GM18873 (cell line): ENCODE results near the gene HLCS.

Source experiments
- ATAC-seq: cut with Tn5 transposase; IDR thresholded peaks from one replicate; pipeline ENCODE4 v1.9.1; 2021; ENCODE audit warnings: mild to moderate bottlenecking, moderate library complexity, moderate number of reproducible peaks; ENCODE audit not compliant: unreplicated experiment, low FRiP score

Gene HLCS

DNA sequence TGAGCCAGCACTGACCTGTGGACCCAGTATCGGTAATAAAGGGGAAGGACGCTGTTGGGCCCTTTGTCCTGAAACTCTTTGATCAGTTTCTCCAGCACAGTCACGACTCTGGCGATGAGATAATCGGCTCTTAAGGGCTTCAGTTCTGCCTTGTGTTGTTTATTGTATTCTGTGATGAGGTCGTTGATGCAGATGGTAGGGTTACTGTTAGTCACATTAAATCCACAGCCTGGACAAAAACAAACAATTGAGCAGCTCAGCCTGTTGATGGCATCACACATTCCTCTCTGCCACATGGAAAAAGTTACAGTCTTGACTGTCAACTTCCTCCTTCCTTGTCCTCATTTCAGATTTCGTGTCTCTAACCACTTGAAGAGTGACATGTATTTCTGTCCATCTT lies 209.9 kb downstream of the HLCS start:
- ATAC-seq = no peak

DNA sequence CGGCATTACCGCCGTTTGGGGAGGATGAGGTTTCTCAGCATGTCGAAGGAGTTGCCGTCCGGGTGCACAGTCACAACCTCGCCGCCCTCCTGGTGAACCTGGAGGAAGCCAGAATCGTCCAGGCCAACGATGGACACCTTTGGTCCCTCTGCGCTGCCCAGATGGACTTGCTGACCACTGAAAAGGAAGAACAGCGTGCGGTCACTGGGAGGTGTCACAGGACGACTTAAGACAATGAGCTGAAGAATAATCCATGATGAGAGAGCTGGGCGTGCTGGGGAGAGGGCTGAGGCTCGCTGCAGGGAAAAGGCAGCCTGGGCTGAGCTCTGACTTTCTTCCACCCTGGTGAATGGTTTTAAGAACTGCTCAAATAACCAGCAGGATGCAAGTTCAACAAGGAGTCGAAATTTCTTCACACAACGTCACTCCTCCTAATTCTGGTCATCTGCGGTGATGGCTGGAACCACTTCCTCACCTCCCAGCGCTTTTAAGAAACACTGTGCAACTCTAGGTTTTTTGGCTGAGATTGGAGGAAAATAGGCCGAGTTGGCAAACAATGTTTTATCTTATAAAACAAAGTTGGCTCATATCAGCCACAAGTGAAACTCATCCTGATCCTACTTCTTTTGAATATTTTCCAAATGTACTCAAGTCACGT lies 212.1 kb downstream of the HLCS start:
- no peak for ATAC-seq

DNA sequence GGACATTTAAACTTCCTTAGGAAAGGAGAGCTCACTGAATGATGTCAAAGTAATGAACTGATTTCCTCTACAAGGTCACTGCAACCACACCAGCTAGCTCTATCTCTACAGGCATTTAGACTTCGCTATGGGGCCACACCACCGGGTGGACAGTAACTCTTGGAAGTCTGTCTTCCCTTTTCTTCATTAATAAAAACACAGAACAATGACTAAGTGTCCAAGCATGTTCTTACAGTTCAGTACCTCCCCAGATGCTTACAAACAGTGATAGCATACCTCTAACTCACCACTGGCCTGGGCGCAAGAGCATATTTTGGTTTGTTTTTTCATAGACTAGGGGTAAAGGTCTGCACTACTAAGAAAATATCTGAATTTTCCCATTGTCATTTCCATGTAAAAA lies 212.9 kb downstream of the HLCS start:
- ATAC-seq = no peak

DNA sequence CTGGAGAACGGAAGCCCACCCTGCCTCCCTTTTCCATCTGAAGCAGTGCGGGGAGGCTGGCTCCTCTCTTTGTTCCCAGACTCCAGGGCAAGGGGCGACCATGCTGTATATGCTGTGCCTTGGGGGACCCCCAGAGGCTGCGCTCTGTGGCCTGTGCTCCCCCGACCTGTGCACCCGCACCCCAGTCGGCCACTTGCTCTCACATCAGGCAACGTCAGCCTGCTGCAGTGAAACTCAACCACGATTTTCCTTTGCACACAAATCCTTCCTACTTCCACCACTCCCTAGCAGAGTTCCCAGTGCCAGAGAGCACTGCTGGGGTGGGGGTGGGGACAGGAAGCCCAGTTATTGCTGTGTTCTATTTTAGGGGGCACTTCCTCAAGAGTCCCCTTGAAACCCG lies 215.1 kb downstream of the HLCS start:
- no peak for ATAC-seq

DNA sequence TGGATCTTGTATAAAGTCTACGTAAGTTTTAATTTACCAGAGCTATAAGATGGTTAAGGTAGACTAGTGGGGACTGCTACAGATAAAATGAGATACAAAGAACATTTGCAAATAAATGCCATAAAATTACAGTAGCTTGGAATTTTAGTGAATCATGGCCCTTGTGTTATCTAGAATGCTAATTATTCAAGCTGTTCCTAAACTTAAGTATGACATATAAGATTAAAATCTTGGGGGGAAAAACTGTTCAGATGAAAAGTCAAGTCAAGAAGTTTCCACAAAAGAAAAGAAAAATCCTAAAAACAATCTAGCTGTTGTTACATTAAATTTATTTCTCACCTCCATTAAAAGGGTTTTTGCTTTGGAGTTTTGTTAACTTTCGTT lies 215.9 kb downstream of the HLCS start:
- ATAC-seq = no peak

DNA sequence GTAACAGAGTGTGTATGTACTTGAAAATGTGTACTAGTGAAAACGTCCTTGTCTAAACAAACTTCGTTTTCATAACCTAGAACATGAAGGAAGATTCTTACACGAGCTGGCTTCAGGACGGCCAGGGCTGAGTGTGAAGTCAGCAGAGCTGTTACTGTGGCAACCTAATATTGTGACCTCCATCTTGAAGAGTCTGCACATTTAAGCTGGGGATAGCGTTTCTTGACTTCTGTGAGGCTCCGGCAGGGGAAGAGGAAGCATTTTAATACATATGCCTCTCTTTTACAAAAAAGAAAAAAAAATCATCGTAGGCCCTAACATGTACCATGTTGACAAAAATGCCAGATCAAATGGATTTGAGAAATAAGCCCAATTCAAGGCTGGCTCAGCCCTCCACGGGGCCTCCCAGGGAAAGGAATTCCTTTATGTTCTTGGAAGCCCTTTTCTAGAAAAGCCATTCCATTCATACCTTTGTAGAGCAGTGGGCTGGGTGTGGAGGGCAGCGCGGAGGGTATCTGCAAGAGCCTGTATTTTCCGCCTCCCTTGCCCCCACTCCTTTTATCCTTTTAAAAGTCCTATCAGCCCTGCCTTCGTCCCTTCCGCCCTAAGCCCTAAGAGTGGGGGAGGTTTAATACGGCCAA lies 216.4 kb downstream of the HLCS start:
- ATAC-seq = no peak

DNA sequence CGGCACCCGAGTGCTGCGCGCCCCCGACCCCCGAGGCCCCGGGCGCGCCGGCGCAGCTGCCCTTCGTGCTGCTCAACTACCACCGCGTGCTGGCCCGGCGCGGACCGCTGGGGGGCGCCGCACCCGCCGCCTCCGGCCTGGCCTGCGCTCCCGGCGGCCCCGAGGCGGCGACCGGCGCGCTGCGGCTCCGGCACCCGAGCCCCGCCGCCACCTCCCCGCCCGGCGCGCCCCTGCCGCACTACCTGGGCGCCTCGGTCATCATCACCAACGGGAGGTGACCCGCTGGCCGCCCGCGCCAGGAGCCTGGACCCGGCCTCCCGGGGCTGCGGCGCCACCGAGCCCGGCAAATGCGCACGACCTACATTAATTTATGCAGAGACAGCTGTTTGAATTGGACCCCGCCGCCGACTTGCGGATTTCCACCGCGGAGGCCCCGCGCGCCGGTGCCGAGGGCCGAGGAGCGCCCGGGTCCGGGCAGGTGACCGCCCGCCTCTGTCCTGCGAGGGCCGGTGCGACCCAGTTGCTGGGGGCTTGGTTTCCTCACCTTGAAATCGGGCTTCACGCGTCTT lies 218.6 kb downstream of the HLCS start:
- no peak for ATAC-seq

DNA sequence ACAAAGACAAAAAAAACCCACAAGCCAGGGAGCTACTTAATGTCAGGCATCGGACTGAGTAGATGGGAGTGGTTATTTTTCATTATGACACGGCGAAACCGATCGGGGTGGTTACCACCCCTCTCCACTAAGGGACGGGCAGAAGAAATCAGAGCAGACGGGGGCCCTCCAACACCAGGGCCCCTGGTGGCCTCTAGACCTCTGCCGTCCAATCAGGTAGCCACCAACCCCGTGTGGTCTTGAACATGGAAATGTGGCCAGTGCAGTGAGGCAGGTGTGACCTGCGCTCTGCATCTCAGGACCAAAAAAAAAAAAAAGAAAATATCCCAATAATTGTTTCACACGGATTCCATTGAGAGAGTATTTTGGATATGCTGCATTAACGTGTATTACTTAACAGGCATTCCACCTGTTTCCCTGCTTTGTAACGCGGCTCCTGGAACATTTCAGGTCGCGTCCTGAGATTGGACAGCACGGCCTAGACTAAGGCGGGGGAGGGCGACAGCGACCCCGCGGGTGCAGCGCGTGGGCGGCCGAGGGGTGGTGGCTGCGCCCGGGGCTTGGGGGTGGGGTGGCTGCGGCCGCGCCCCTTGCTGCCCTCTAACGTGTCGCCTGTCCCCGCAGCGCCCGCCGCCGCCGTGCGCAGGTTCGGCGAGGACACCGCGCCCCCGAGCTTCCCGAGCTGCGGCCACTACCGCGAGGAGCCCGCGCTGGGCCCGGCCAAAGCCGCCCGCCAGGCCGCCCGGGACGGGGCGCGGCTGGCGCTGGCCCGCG lies 219.2 kb downstream of the HLCS start:
- ATAC-seq = no peak

DNA sequence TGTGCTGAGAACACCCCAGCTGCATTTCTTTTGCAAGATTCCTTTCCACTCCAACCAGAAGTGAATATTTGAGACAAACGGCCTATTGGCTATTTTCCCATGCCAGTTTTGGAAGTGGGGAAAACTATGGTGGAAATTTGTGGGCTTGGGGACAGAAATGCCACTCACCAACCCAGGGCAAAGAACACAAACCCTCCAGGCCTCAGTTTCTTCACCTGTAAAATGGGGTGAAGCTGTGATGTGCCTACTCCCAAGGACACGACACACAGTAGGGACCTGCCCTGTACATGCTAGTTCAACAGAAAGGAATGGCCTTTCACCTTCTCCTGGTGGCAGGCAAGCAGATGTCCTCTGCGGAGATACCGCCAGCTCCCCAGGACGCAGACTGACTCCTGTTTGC lies 221.0 kb downstream of the HLCS start:
- ATAC-seq = no peak

DNA sequence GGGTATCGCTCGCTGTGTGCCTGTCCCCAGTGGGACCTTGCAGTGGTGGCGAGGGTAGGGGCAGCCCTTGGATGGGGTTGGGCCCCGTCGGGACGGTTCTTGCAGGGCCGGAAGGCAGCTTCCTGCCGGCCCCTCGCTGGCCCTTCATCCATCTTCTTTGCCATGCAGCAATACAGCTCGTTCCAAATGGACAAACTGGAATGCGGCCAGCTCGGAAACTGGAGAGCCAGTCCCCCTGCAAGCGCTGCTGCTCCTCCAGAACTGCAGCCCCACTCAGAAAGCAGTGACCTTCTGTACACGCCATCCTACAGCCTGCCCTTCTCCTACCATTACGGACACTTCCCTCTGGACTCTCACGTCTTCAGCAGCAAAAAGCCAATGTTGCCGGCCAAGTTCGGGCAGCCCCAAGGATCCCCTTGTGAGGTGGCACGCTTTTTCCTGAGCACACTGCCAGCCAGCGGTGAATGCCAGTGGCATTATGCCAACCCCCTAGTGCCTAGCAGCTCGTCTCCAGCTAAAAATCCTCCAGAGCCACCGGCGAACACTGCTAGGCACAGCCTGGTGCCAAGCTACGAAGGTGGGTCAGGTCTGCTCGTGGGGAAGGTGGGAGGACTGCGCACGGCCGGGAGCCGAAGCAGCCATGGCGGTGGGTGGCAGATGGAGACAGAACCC lies 221.8 kb downstream of the HLCS start:
- no peak for ATAC-seq

DNA sequence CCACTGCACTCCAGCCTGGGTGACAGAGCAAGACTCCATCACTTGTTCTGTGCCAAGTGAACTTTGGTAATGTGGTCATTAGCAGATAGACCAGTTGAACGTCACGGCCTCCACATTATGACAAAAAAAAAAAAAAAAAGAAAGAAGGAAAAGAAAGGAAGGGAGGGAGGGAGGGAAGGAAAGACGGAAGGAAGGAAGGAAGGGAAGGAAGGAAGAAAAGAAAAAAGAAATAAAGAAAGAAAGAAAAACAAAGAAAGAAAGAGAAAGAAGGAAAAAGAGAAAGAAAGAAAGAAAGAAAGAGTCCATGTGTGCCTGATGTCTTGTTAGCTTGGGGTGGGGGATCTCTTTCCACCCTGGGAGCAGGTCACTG lies 222.3 kb downstream of the HLCS start:
- ATAC-seq = no peak

DNA sequence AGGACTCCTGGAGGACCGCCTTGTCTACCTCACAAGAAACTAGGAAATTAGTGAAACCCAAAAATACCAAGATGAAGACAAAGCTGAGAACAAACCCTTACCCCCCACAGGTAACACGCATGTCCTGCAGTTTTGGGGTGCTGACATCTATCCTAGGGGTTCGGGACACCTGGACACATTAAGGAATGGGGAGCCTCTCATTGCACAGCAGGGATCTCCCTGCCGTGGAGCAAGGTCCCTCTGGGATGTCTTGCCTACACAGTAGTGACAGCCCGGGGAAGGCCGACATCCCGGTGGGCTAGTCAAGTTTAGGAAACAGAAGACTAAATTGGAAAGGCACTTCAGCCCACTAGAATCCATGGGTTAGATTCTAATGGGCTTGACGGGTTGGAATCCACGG lies 223.0 kb downstream of the HLCS start:
- ATAC-seq = no peak

DNA sequence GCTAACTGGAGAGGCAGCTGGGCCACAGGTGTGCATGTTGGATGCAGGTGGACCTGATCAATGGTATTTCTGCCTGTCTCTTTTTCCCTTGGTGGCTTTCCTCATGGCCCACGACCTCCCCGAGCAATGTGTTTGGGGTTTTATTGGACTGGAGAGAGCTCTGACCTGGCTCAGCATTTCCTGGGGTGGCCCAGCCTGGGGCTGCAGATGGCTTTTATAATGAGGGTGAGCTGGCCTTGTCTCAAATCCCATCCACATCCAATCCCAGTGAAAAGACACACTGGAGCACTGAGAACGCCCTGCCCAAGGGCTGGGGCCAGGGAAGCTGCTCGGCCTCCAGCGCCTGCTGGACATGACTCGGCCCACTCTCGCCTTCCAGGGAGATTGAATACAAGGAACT lies 223.5 kb downstream of the HLCS start:
- ATAC-seq = no peak

DNA sequence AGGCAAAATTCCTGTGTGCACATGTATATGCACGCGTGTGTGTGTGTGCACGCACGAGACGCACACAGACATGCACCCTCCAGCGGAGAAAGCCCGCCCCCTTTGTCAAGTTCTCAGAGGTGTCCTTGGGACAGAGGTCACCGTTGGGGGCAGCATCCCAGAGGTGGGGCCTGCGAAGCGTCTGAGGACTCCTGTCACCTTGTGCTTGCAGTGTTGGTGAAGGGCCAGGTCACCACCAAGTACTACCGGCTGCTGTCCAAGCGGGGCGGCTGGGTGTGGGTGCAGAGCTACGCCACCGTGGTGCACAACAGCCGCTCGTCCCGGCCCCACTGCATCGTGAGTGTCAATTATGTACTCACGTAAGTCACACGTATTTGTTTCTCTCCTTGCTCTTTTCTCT lies 225.0 kb downstream of the HLCS start:
- no peak for ATAC-seq

DNA sequence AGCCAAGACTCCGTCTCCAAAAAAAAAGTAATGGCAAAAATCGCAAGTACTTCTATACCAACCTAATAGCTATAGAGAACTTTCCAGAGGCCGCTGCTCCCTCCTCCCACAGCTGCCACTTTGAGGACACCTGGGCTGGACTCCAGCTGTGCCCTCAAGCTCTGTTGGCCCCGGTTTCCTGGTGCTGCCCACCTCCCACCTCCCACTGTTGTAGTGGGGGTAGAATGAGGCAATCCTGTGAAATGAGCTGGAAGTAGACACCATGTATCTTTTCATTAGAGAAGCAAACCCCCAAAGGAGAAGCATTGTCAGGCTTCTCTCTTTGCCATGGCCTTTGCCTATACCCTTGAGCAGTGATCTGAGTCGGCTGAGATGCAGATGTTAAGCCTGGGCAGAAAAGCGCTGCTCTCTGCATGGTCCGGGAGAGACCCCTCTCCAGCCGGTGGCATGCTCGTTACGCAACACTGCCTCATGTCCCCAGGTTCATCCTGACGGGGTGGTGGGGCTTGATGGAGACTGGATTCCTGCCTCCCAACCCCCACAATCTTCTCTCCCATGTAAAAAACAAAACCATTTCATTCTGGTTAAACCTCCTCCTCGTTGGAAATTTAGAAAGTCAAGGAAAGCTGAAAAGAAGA lies 227.9 kb downstream of the HLCS start:
- no peak for ATAC-seq

DNA sequence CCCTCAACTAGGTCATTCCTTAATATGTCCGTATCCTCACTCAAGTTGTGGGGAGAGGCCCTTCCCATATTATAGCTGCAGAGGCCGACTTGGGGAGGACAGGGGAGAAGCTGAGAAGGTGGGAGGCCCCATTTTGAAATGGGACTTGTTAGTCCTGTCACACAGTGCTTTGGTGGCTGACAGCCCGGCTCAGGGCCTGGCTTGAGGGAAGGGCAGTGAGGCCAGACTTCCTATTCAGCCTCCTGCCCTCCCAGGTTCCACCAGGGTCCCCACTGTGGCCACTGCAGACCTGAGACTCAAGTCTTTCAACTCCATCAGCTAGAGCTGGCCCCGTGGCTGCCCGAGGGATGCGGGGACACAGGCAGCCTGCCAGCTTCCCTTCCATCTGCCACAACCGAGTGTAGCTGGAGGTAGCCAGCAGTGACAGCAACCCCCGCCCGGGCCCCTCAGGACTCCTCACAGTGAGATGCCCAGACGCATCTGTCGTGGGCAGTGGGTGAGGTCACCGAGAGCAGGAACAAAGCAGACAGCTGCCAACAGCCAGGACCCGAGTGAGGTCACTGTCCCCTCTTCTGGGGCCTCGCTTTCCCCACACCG lies 230.6 kb downstream of the HLCS start:
- ATAC-seq = no peak

DNA sequence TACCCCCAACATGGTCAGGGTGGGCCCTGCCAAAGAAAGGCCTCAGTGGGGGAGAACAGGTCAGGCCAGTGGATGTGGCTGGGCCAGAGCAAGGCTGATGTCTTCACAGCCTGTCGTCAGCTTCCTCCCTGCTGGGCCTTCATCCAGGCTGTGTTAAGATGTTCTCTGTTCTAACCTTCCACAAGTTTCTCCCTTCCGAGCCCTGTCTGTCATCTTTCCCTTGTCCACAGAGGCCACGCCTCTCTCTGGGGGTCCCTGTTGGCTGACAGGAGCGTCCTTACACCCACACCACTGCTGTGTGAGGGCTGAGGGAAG lies 231.3 kb downstream of the HLCS start:
- no peak for ATAC-seq

DNA sequence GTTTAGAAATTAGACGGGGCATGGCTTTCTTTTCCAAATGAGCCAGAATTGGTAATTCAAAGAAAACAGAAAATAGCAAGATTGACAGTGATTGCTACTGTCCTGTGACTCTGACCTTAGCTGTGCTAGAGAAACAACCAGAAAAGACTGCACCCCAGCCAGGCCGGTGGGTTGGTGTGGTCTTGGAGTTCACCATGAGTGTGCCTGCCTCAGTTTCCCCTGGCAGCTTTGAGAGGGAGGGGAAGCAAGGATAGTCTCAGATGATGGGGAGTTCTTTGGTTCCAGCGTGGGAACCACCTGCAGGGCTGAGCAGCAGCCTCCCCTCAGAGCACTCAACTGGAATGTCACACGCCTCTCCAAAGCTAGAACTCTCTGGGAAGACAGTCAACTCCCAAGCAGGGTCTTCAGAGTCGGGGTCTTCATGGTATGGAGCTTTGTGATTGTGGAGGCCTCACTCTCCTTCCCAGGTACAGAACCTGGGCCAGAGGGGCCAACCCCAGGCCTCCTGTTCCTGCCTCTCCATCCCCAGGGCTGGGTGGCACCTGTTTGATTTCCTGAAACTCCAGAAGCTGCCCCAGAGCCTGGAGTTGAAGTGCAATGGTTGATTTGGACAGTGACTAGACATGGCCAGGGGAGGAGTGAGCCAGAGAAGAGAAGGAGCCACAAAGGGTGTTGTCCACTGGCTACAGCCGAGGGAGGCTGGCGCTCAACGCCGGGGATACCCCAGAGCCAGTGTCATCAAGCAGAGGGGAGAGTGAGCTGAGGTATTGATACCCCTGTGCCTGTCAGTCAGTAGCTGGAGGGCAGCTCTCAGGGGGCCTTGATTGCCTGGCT lies 231.9 kb downstream of the HLCS start:
- no peak for ATAC-seq

DNA sequence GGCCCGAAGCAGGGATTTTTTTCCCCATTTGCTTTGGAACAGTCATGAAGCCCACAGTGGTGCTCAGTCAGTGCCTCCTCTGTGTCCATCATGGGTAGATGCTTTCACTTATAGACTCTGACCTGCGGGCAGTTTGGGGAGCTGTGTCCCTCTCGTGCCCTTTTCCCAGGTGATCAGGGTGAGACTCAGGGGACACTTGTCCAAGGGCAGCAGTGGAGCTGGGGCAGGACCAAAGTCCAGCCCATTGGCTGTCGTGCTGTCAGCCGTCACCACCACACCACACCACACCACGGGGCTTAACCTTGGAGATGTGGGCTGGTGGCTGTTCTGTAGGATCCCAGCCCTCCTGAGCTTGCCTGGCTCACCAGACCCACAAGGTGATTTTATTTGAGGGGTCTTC lies 232.6 kb downstream of the HLCS start:
- ATAC-seq = no peak

DNA sequence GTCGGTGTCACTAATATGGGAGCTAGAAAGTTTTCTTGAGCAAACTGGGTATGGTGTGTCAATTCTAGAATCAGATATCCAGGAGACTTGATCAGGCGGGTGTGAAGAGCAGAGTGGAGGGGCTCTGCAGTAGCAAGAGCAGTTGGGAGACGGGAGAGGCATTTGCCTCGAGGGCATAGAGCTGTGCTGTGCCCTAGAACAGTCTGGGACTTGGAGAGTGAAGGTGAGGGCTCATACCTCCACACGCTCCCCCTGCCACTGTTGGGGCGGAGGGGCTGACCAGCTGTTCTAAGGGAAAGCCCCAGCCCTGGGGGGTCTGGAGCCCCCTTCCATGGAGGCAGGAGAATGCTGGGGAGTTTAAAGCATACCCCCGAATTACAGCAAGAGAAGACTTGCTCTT lies 233.7 kb downstream of the HLCS start:
- no peak for ATAC-seq
